ENCODE data around the gene COG5.

The COG5 gene

DNA sequence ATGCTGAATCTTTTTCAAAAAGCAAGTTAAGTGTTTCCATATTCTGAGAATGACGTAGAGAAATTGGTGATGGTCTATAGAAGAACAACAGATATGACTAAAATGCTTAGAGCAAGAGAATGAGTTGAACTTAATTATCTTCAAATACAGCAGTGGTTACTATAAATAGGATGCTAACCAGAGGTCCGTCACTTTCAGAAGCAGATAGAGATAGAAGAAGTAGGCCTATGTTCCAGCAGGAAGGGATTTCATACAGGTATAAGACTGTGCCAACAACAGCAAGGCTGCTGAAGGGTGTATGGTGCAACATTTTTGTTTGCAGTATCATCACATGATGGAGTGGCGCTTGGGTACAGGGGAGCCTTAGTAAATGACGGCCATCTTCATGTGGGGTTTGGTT lies 326.3 kb downstream of the COG5 start:
- no peak overlapping the region for H3K4me3 ChIP-seq (ENCODE audit: low read depth, low read length)
- in situ Hi-C loops (cut with HindIII; ENCODE audit: low sequenced_read_pairs), result no loop called here
- TF ChIP-seq, protein P1, sequence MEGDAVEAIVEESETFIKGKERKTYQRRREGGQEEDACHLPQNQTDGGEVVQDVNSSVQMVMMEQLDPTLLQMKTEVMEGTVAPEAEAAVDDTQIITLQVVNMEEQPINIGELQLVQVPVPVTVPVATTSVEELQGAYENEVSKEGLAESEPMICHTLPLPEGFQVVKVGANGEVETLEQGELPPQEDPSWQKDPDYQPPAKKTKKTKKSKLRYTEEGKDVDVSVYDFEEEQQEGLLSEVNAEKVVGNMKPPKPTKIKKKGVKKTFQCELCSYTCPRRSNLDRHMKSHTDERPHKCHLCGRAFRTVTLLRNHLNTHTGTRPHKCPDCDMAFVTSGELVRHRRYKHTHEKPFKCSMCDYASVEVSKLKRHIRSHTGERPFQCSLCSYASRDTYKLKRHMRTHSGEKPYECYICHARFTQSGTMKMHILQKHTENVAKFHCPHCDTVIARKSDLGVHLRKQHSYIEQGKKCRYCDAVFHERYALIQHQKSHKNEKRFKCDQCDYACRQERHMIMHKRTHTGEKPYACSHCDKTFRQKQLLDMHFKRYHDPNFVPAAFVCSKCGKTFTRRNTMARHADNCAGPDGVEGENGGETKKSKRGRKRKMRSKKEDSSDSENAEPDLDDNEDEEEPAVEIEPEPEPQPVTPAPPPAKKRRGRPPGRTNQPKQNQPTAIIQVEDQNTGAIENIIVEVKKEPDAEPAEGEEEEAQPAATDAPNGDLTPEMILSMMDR (IDR thresholded peaks at IDR 0.05; ENCODE audit: low read depth, low read length, missing control alignments), result no peak
- DNase-seq (ENCODE audit: low read depth), result no peak

DNA sequence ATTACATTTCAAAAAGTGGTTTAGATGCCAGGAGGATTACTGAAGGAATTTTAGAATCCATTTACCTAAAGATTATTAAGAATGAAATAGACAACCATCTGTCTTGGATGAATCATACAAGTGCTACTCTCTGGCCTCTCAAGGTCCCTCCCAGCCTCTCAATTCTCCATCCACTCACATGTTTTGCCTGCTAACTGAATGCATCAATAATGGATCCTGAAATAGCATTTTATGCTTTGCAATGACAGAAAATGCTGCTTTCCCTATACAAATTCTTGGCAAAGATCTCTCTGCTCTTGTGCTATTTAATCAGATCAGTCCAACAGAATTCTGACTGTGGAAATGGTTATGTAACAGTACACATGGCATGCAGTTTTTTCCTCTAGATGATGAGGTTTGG lies 326.9 kb downstream of the COG5 start:
- in situ Hi-C loops (cut with HindIII; ENCODE audit: low sequenced_read_pairs), result no loop called here

DNA sequence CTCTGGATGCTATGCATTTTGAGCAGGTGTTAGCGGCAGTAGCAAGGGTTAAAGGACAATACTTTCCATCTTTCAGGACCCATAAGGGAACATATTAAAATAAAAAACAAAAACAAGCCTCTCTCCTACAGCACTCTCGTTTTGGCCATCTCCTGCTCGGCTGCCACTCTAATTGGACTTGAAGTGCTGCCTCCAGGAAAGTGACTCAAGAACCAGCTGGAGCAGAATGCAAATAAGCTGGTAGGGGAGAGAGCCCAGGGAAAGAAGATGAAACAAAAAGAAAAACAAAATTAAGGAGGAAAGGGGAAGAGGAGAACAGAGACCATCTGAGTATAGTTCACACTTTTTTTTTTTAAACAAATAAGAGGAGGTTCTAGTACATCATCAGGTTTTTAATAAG lies 329.3 kb downstream of the COG5 start:
- TF ChIP-seq, protein P1 (IDR thresholded peaks at IDR 0.05; ENCODE audit: low read depth, low read length, missing control alignments), result no peak
- in situ Hi-C loops (cut with HindIII; ENCODE audit: low sequenced_read_pairs), result no loop called here
- H3K4me3 ChIP-seq (ENCODE audit: low read depth, low read length), result no peak overlapping the region
- DNase-seq (ENCODE audit: low read depth), result no peak

More for the DNA sequence above, 326.9 kb downstream of the COG5 start:
- DNase-seq (ENCODE audit: low read depth), result no peak
- TF ChIP-seq, protein P1 (IDR thresholded peaks at IDR 0.05; ENCODE audit: low read depth, low read length, missing control alignments), result no peak
- no peak overlapping the region for H3K4me3 ChIP-seq (ENCODE audit: low read depth, low read length)

DNA sequence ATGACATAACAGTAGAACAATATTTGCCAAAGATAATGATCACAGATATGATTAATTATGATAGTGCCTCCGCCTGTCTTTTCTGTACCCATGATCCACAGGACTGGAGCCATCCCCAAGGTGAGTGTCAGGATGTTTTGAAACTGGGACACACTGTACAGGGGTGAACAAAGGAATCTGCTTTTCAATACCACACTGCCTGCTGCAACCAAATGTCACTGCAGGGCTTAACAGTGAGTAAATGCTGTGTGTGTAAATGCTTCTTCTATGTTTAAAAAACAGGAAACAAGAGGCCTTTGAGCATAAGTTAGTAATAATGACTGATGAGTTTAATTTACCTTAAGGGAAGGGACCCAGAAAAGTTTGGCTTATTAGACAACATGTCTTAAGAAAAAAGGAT lies 329.7 kb downstream of the COG5 start:
- DNase-seq (ENCODE audit: low read depth), result no peak
- in situ Hi-C loops (cut with HindIII; ENCODE audit: low sequenced_read_pairs), result no loop called here
- H3K4me3 ChIP-seq (ENCODE audit: low read depth, low read length), result no peak overlapping the region
- TF ChIP-seq, protein P1 (IDR thresholded peaks at IDR 0.05; ENCODE audit: low read depth, low read length, missing control alignments), result no peak

DNA sequence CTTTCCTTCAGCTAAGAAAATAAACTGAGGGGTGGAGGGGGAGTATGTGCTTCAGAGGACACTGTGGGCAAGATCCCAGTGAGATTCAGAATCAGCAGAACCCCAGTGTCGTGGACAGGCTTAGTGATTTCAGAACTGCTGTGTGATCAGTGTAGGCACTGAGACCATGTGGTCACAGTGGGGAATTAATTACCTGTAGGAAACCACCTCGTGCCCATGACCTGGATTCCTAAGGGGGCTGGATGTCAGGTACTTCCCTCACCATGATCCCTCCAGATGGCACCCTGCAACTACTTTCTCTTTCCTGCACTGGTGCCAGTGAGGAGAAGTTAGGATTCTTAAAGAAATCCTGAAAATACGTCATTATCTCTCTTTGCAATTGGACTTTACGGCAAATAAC lies 330.5 kb downstream of the COG5 start:
- DNase-seq (ENCODE audit: low read depth), result no peak
- no peak overlapping the region for H3K4me3 ChIP-seq (ENCODE audit: low read depth, low read length)
- in situ Hi-C loops (cut with HindIII; ENCODE audit: low sequenced_read_pairs), result no loop called here
- TF ChIP-seq, protein P1 (IDR thresholded peaks at IDR 0.05; ENCODE audit: low read depth, low read length, missing control alignments), result no peak

DNA sequence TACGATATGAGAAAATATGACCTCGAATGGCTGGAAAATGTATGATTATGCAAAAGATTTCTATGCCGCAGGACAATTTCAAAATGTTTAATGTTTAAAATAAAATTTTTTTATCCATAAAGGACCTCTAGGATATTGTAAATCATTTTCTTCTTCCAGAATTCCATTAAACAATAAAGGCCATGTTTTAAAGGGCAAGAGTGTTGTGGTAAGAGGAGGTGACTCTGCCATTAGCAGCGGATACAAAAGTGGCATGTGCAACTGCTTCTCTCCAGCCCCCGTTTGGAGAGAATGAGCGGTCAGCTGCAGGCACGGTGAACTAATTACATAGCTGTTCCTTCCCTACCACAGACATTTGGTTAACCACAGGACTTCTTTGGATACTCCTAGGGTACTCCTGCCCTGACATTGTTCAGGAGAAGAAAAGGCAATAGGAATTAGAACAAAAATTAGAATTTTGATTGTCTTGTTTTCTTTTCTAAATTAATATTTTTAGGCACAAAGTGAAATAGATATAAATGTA lies 331.1 kb downstream of the COG5 start:
- DNase-seq (ENCODE audit: low read depth), result peak; percentile 75
- TF ChIP-seq, protein P1 (IDR thresholded peaks at IDR 0.05; ENCODE audit: low read depth, low read length, missing control alignments), result no peak
- no peak overlapping the region for H3K4me3 ChIP-seq (ENCODE audit: low read depth, low read length)
- in situ Hi-C loops (cut with HindIII; ENCODE audit: low sequenced_read_pairs), result no loop called here

DNA sequence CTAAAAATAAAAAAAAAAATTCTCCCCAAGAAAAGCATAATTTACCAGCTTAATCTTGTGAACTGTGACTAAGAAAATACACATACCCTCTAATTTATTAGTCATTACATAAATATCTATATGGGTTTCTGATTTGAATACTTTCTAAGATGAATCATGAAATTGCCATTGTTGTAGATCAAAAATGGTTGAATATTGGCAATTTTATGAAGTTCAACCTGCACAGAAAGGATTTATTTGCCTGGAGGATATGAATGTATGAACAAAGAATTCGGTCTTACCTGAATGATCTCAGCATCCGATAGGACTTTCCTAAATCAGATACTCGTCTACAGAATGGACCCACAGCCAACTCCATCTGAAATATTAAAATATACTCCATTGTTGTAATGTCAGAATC lies 333.4 kb downstream of the COG5 start:
- TF ChIP-seq, protein P1 (IDR thresholded peaks at IDR 0.05; ENCODE audit: low read depth, low read length, missing control alignments), result no peak
- in situ Hi-C loops (cut with HindIII; ENCODE audit: low sequenced_read_pairs), result no loop called here
- no peak for DNase-seq (ENCODE audit: low read depth)
- no peak overlapping the region for H3K4me3 ChIP-seq (ENCODE audit: low read depth, low read length)
